CD4-positive, alpha-beta T cell treated with Interleukin-10 for 1 hour (primary cell): ENCODE measurements around the gene NSMCE3.

ENCODE experiments used
- DNase-seq: peaks from one replicate; pipeline ENCODE4 v3.0.0-alpha.2; 2020

Gene NSMCE3

GRCh38 chr15:29269485-29270168, at the start of gene NSMCE3:
TSS of gene NSMCE3 (minus strand) at chr15:29269822. CDS start at chr15:29269705, 117 bp downstream.
- DNase-seq = peak; percentile 92

DNA sequence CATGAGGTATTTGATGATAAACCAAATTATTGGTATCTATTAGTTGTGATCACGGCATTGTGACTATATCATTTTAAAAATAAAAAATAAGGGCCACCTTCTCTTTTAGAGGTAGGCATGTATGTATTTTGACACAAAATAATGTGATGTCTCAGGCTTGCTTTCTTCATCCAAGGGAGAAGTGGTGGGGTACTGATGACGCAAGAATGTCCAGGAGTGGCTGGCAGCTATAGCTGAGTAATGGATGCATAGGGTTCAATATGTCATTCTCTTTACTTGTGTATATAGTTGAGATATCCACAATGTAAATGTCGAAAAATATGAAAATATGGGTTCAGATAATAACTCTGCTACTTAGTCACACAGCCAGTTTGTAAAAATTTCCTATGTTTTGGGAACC, 46.8 kb upstream of the NSMCE3 start:
- DNase-seq = no peak

- no peak for DNase-seq
Measured at GRCh38 chr15:29312387-29312786, 42.8 kb upstream of the NSMCE3 start.

GRCh38 chr15:29311696-29312095, 42.1 kb upstream of the NSMCE3 start:
- no peak for DNase-seq

- no peak for DNase-seq
Measured at GRCh38 chr15:29309139-29309538, 39.5 kb upstream of the NSMCE3 start.

GRCh38 chr15:29308299-29308698, 38.7 kb upstream of the NSMCE3 start:
- DNase-seq = no peak

- no peak for DNase-seq
Measured at GRCh38 chr15:29305556-29305955, 35.9 kb upstream of the NSMCE3 start.

- no peak for DNase-seq
Measured at GRCh38 chr15:29302871-29303270, 33.2 kb upstream of the NSMCE3 start.

GRCh38 chr15:29299784-29300183, 30.2 kb upstream of the NSMCE3 start:
- DNase-seq = no peak

DNA sequence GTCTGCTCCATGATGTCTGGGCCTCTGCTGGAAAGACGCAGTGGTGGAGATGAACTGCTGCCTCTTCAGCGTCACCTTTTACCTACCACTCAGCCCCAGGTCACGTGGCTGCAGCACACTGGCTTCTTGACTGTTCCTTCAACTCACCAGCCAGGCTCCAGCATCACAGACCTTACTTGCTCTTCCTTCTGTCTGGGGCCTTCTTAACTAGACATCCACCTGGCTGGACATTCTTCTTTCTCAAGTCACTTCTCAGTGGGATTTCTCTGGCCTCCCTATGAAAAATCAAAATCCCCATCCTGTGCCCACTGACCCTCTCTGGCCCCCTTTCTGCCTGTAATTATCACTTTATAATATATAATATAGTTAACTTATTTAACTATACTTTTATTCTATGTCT, 29.7 kb upstream of the NSMCE3 start:
- no peak for DNase-seq

- no peak for DNase-seq
Measured at GRCh38 chr15:29294732-29295325, 25.2 kb upstream of the NSMCE3 start.

GRCh38 chr15:29291067-29291845, 21.6 kb upstream of the NSMCE3 start:
- DNase-seq = no peak

DNA sequence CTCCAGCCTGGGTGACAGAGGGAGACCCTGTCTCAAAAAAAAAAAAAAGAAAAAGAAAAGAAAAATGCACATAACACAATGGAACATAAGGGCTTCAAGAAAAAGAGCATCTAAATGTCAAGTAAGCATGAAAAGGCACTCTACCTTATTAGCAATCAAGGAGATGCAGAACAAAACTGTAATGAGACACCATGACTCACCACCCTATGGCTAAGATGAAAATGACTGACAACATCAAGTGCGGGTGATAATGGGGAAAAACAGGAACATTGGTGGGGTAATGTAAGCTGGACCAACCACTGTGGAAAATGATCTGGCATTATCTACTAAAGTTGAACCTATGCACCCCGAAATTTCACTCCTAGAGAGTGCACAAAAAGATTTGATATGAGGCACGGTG, 19.6 kb upstream of the NSMCE3 start:
- no peak for DNase-seq

DNA sequence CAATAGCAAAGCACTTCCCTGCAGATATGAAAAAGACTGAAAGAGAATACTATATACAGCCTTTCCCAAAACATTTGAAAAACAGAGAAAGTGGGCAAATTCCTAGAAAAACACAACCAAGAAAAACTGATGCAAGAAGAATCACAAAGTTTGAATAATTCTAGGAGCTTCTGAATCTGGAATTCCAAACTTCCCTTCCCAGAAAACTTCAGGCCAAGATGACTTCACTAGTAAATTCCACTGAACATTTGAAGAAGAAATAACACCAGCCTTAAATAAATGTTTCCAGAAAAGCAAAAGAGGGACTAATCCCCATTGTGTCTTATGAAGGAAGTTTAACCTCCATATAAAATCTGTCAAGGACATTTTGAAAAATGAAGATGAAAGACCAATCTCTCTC, 15.8 kb upstream of the NSMCE3 start:
- no peak for DNase-seq

- no peak for DNase-seq
Measured at GRCh38 chr15:29283381-29283780, 13.8 kb upstream of the NSMCE3 start.

- no peak for DNase-seq
Measured at GRCh38 chr15:29280514-29280913, 10.9 kb upstream of the NSMCE3 start.

DNA sequence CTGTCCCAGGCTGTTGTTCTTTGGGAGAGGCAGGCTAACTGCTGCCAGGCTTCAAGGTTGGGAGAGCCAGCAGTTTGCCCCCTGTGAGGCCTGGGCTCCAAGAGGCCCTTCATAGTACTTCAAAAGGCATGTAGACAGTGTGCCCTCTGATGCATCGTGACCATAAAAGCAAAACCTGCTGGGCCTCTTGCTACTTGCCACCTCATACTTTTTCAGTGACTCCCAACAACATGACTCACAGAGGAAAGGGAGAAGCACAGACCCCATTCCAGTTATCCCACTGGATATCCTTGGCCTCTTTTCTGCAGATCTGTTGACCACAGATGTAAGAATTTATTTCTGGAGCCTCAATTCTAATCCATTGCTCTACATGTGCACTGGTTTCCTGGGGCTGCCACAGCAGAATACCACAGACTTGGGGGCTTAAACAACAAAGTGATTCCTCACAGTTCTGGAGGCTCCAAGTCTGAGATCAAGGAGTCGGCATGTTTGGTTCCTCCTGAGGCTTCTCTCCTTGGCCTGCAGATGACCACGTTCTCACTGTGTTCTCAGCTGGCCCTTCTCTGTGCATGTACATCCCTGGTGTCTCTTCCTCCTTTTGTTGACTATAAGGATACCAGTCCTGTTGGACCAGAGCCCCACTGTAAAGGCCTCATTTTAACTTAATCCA, 8.9 kb upstream of the NSMCE3 start:
- no peak for DNase-seq

DNA sequence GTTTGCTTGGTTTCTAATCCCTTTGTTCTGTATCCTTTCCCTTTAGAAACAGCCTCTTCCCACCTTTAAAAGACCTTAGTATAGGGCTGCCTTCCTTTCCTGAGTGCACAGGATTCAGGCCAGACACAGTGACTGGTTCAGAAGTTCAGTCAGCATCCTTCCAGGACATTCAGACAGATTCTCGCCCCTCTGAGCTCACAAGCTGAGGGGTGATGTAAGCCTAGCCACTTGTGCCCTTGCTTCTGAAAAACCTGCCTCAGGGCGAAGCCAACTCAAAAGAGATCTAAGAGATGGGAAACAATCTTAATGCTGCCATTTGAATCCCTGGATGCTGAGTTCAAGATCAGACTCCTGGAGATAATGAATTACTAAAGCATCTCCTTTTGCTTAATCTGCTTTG, 6.7 kb upstream of the NSMCE3 start:
- no peak for DNase-seq

GRCh38 chr15:29275855-29276254, 6.2 kb upstream of the NSMCE3 start:
- DNase-seq = no peak

GRCh38 chr15:29274946-29275345, 5.3 kb upstream of the NSMCE3 start:
- DNase-seq = no peak

DNA sequence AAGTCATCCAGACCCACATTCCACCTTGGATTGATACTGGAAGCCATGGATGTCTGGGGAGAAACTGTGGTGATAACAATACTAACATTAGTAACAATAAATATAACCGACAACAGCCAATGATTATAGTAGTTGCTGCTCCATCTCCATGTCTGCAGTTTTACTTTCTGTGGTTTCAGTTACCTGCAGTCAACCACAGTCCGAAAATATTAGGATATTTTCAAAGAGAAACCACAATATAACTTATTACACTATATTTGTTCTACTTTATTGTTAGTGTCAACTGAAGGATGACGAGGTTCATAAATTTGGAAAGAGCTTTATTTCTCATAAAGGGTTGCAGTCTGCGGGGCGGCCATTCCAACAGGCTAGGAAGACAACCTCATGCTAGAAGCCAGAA, 2.6 kb upstream of the NSMCE3 start:
- DNase-seq = no peak

GRCh38 chr15:29270976-29271375, 1.4 kb upstream of the NSMCE3 start:
- DNase-seq = no peak

DNA sequence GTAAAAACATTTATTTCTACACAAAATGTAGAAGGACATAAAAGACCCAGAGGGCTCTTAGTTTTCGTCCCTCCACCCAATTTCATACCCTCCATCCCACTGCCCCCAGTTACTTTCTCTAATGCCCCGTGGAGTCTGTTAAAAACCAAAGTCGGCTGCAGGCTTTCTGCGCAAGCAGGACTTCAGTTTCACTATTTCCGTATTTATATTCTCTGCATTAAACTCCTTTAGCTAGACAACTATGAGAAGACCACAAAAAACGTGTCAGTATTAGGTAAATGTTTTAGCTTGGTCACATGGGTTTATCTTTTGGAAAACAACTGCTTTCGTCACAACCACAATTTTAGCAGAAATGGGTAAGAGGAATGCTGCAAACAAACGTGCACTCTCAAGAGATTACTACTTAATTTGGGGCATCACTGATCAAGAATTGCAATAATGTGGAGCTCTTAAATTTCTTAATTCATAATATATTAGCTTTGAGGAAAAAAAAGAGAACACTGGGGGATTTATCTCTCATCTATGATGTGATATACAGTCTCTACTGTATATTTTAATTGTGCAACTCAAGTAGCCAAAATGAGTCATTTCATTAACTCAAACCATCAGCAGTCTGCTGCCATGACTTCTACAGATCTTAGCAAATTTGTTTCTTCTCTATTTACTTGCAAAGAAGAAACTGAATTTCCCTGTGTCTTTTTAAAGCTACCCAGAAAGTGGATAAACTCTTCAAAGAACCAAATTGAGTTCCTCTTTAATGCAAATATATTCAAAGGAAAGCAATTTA, 740 bp upstream of the NSMCE3 start:
- peak; percentile 68 for DNase-seq
